ENCODE data around the gene HSD11B2.

HSD11B2 gene

DNA sequence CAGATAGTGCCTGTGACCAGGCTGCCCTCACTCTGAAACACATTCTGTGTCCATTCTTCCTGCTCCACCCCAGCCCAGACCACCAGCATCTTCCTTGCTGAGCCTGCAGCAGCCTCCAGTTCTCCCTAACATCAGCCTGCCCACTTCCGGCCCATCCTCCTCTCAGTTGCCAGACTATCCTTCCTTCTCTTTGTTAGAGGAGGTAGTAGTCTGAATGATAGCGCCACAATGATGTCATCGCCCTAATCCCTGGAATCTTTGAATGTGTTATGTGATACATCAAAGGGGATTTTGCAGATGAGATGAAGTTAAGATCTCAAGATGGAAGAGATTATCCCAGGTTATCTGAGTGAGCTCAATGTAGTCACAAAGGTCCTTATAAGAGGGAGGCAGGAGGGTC, 11.4 kb upstream of the HSD11B2 start:
- Histone ChIP-seq H3K4me3 (ENCODE audit: low read depth, low read length) (no peak overlapping the region), H3K79me2 (no peaks in the 10 kb centered on the region), H3K36me3 (ENCODE audit: control insufficient read depth, insufficient read depth, low read length) (no peaks in the 10 kb centered on the region), H3K27ac (no peak overlapping the region), H2AFZ (peak overlapping the region; percentile 31), H3K4me1 (peaks cover 25% of the 10 kb centered on the region), H3K9me3 (ENCODE audit: control insufficient read depth, low read length) (no peaks in the 10 kb centered on the region), H3K4me2 (ENCODE audit: low read length) (no peak overlapping the region), H3K9ac (no peak overlapping the region), H3K27me3 (ENCODE audit: control insufficient read depth, insufficient read depth, low read length) (no peaks in the 10 kb centered on the region)
- TF ChIP-seq, protein P1, sequence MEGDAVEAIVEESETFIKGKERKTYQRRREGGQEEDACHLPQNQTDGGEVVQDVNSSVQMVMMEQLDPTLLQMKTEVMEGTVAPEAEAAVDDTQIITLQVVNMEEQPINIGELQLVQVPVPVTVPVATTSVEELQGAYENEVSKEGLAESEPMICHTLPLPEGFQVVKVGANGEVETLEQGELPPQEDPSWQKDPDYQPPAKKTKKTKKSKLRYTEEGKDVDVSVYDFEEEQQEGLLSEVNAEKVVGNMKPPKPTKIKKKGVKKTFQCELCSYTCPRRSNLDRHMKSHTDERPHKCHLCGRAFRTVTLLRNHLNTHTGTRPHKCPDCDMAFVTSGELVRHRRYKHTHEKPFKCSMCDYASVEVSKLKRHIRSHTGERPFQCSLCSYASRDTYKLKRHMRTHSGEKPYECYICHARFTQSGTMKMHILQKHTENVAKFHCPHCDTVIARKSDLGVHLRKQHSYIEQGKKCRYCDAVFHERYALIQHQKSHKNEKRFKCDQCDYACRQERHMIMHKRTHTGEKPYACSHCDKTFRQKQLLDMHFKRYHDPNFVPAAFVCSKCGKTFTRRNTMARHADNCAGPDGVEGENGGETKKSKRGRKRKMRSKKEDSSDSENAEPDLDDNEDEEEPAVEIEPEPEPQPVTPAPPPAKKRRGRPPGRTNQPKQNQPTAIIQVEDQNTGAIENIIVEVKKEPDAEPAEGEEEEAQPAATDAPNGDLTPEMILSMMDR (IDR thresholded peaks at IDR 0.05): no peak

DNA sequence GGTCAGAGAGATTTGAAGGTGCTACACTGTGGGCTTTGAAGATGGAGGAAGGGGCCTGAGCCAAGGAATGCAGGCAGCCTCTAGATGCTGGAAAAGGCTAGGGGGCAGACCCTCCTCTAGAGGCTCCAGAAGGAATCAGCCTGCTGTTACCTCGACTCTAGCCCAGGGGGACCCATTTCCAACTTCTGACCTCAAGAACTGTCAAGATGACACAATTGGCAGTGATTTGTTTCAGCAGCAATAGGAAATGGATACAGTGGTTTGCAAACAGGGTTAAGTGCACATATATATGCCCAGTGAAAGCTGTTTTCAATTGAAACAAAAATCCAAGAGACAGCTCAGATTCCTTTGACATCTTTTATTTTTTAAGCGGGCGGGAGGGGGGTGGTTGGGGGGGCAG, 11.0 kb upstream of the HSD11B2 start:
- no peaks in the 10 kb centered on the region for H3K27me3 ChIP-seq (ENCODE audit: control insufficient read depth, insufficient read depth, low read length)
- H3K79me2 ChIP-seq: no peaks in the 10 kb centered on the region
- H3K9ac ChIP-seq: no peak overlapping the region
- H3K9me3 ChIP-seq (ENCODE audit: control insufficient read depth, low read length): no peaks in the 10 kb centered on the region
- H3K4me2 ChIP-seq (ENCODE audit: low read length): no peak overlapping the region
- no peak overlapping the region for H3K27ac ChIP-seq
- no peak overlapping the region for H3K4me3 ChIP-seq (ENCODE audit: low read depth, low read length)
- H3K36me3 ChIP-seq (ENCODE audit: control insufficient read depth, insufficient read depth, low read length): no peaks in the 10 kb centered on the region
- H2AFZ ChIP-seq: no peak overlapping the region
- TF ChIP-seq, protein P1 (IDR thresholded peaks at IDR 0.05): no peak
- H3K4me1 ChIP-seq: peaks cover 28% of the 10 kb centered on the region

DNA sequence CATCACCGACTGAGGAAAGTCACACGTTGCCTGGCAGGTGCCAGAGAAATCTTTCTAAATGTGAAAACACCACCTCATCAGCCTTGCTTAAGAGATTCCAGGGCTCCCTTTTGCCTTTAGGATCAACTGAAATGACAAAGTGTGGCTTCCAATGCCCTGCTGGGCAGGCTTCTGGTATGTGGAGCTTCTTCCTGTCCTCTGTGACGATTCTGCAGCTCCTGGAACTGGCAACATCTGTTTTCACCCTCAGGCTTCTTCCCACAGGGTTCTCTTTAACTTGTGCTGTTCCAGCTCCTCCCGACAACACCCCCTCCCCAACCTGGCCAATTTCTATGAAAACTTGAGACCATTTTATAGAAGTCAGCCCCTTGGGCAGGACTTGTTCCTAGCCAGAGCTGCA, 9.9 kb upstream of the HSD11B2 start:
- Histone ChIP-seq H3K9me3 (ENCODE audit: control insufficient read depth, low read length) (no peaks in the 10 kb centered on the region), H2AFZ (no peak overlapping the region), H3K4me3 (ENCODE audit: low read depth, low read length) (no peak overlapping the region), H3K27ac (no peak overlapping the region), H3K4me1 (peaks cover 28% of the 10 kb centered on the region), H3K79me2 (no peaks in the 10 kb centered on the region), H3K4me2 (ENCODE audit: low read length) (no peak overlapping the region), H3K9ac (no peak overlapping the region), H3K36me3 (ENCODE audit: control insufficient read depth, insufficient read depth, low read length) (no peaks in the 10 kb centered on the region), H3K27me3 (ENCODE audit: control insufficient read depth, insufficient read depth, low read length) (no peaks in the 10 kb centered on the region)
- TF ChIP-seq, protein P1 (IDR thresholded peaks at IDR 0.05): no peak

DNA sequence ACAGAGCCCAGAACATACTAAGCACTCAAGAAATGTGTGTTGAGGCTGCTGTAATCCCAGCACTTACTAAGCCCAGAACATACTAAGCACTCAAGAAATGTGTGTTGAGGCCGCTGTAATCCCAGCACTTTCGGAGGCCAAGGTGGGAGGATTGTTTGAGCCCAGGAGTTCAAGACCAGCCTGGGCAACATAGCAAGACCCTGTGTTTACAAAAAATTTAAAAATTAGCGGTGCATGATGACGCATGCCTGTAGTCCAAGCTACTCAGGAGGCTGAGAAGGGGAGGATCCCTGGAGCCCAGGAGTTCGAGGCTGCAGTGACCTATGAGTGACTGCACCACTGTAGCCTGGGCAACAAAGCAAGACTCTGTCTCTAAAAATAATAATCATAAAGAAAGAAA, 7.9 kb upstream of the HSD11B2 start:
- Histone ChIP-seq H3K9ac (no peak overlapping the region), H3K4me2 (ENCODE audit: low read length) (peak overlapping the region; percentile 49), H3K36me3 (ENCODE audit: control insufficient read depth, insufficient read depth, low read length) (no peaks in the 10 kb centered on the region), H3K4me3 (ENCODE audit: low read depth, low read length) (no peak overlapping the region), H3K4me1 (peaks cover 12% of the 10 kb centered on the region), H2AFZ (no peak overlapping the region), H3K27ac (no peak overlapping the region), H3K9me3 (ENCODE audit: control insufficient read depth, low read length) (no peaks in the 10 kb centered on the region), H3K27me3 (ENCODE audit: control insufficient read depth, insufficient read depth, low read length) (no peaks in the 10 kb centered on the region), H3K79me2 (no peaks in the 10 kb centered on the region)
- TF ChIP-seq, protein P1 (IDR thresholded peaks at IDR 0.05): no peak

DNA sequence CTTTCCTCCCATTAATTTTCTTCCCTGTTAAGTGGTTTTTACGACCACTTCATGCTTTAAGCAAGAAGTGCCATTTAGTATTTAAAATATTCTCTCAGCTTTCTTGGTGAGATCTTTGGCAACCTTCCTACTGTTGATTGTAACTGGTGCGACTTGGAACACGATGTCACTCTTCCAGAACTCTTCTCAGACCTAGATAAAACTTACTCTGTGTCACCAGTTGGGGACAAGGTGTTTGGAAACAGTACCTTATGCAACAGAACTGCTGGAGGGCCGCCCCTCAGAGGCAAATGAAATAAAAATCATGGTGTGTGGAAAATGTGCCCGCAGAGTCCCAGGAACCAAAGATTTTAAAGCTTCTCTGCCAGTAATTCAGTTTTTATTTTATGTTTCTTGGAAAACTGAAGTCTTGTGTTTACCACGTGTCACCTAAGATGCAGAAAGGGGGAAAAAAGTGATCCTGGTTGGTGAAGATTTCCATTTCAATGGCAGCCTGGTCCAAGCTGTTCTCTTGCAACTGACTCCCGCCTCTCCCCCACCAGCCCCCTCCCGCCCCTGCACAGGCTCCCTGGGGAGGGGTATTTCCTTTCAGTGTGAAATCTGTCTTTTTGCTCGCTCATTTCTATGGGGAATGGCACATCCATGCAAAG, 7.2 kb upstream of the HSD11B2 start:
- Histone ChIP-seq H3K4me2 (ENCODE audit: low read length) (peak overlapping the region; percentile 49), H3K36me3 (ENCODE audit: control insufficient read depth, insufficient read depth, low read length) (no peaks in the 10 kb centered on the region), H2AFZ (no peak overlapping the region), H3K4me1 (peaks cover 14% of the 10 kb centered on the region), H3K27ac (peak overlapping the region; percentile 33), H3K79me2 (no peaks in the 10 kb centered on the region), H3K9me3 (ENCODE audit: control insufficient read depth, low read length) (no peaks in the 10 kb centered on the region), H3K4me3 (ENCODE audit: low read depth, low read length) (no peak overlapping the region), H3K27me3 (ENCODE audit: control insufficient read depth, insufficient read depth, low read length) (no peaks in the 10 kb centered on the region), H3K9ac (no peak overlapping the region)
- TF ChIP-seq, protein P1 (IDR thresholded peaks at IDR 0.05): no peak
